KBM-7 (cell line): Measurements from ENCODE around the gene MAP2K2.

ENCODE experiments used
- DNase-seq: peaks from one replicate; pipeline ENCODE4 v3.0.0-alpha.2; 2015
- in situ Hi-C: fragments of 300-500 bp; cut with MboI; formaldehyde crosslinking; loops from 2 replicates; pipeline ENCODE4 v1.14.3; 2020; ENCODE audit warnings: low sequenced_read_pairs, low pct_unique_long_range_greater_than_20kb, mixed read lengths

The MAP2K2 gene

GRCh38 chr19:4064149-4064495 lies 59.8 kb downstream of the MAP2K2 start:
- DNase-seq: no peak
- in situ Hi-C loops: no loop called here

GRCh38 chr19:4063369-4064148 lies 60.4 kb downstream of the MAP2K2 start:
- in situ Hi-C loops: no loop called here
- DNase-seq: no peak

DNA sequence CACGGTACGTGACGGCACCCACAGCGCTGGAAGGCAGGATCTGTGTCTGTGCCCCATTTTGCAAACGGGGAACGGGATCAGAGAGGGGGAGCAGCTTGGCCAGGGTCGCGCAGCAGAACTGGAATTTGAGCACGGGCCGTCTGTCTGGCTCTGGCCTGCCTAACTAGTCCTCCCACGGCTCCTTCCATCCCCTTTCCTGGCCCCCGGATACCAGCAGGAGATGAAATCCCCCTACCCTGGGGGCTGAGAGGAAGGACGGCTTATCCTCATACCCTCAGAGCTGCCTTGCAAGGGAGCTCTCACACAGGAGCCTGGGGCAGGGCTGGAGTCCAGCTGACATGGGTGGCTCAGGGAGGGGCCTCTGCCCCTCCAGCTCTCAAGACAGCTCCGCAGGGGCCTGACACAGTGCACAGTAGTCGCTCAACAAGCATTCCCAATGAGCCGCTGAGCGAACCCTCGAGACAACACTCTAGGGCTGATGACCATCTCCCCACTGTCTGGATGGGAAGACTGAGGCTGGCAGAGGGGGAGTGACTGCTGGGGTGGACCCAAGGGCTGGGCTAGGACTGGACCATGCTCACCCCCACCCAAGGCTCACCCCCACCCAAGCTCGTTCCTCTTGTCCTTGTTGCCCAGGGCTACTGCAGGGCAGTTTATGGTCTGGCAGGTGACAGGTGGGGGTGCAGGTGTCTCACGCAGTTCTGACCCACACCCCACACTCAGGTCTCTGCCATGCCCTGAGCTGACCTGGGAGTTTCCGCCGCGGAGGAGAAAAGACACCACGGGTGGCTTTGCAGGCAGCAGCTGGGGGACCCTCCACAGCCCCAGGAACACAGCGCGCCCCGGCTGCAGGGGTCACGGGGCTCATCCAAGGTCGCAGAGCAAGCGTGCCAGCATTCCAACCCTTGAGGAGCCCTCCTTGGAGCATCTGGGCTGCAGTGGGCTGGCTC lies 61.2 kb downstream of the MAP2K2 start:
- in situ Hi-C loops: no loop called here
- no peak for DNase-seq

DNA sequence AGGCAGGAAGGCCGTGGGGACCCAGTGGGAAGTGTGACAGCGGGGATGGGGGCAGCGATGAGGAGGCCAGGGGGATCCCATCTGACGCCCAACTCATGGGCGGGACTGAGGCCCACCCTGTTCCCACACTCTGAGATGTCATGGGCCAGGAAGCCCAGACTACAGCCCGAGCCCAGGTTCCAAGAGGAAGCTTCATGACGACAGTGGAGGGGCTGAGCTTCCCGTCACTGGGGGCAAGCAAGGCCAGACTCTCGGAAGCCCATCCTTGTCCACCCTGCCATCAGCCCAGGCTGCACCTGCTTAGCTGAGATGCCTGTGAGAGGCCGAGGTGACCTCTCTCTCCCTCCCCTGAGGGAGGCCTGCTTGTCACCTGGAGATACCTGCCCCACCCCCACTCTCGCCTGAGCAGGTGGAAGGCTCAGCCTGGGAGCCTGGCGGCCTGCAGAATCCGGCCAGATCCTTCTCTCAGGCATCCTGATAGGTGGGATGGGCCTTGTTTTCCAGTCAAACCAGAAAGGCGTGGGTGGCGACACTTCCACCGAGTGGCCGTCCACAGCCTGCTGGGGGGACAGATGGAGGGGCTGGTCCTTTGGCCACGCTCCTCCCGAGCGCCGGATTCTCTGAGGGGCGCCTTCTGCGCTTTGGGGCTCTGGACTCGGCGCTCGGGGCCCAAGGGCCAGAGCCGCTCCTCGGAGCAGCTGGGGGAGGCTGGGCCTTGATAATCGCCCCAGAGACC lies 62.1 kb downstream of the MAP2K2 start:
- in situ Hi-C loops: no loop called here

GRCh38 chr19:4061178-4061682 lies 62.7 kb downstream of the MAP2K2 start:
- no peak for DNase-seq
- in situ Hi-C loops: no loop called here

More for the DNA sequence above, 62.1 kb downstream of the MAP2K2 start:
- no peak for DNase-seq

GRCh38 chr19:4060621-4061177 lies 63.2 kb downstream of the MAP2K2 start:
- no peak for DNase-seq
- in situ Hi-C loops: no loop called here

DNA sequence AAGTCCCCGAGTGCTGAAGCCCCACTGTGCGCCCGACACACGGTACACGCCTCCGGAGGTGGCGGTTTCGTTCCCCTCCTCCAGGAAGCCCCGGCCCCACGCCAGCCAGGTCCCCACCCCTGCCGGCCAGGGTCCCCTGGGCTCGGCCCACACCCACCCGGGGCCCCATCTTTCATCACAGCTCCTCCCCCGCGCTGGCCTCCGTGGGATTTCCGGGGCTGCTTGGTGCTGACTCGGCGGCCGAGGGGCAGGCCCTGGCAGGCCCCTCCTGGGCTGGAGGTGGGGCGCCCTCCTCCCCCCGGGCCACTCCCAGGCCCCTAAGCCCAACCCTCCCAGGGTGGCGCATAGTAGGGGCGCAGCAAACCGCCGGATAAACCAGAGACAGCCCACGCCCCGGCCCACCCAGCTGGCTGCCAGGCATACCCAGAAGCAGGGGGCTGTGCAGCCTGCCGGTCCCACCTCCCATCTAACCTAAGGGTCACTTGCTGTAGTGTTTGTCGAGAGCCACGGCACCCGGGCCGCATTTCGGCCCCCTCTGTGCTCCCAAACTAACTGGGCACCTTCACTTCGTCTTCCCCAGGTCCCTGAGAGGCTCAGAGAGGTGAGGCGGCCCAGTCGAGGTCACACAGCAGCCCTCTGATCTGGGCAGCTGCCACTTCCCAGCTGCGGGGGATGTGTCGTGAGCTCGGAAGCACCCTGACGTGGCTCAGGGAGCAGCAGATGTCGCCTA lies 63.9 kb downstream of the MAP2K2 start:
- in situ Hi-C loops: no loop called here

DNA sequence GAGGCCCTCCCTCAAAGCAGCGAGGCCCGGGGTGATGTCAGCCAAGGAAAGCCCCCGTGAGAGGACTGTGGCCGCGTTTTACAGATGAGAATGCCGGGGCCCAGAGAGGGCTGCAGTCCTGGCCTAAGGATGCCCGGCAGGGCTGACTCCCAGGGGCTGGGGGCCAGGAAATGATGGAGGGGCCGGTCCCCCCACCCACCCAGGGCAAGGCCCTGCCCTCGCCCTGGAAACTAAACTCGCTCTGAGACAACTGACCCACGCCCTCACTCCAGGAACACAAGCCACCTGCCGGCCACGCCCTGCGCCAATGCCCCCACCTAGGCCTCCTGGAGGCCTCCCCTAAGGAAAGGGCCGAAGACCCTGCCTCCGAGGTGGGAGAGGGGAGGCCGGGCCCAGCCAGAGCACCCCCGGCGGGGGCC lies 64.5 kb downstream of the MAP2K2 start:
- in situ Hi-C loops: no loop called here
- DNase-seq: no peak

More for the DNA sequence above, 63.9 kb downstream of the MAP2K2 start:
- DNase-seq: no peak

- DNase-seq: no peak
- in situ Hi-C loops: no loop called here
Observed at GRCh38 chr19:4058693-4059452, 65.0 kb downstream of the MAP2K2 start.

- in situ Hi-C loops: no loop called here
- no peak for DNase-seq
Observed at GRCh38 chr19:4057931-4058692, 65.8 kb downstream of the MAP2K2 start.

DNA sequence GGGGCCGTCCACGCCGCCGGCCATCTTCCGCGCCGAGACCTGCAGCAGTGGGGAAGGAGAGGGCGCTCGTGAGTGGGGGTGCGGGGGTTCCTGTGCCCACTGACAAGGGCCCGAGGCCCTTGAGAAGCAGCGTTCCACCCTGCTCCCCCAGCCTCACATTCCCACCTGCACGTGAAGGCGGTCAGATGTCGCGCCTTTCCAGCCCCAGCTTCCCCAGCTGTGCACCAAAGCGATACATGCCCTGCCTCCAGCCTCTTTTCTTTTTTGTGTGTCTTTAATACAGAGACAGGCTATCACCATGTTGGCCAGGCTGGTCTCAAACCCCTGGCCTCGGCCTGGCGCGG lies 68.7 kb downstream of the MAP2K2 start:
- no peak for DNase-seq
- in situ Hi-C loops: no loop called here

GRCh38 chr19:4054441-4055208 lies 69.3 kb downstream of the MAP2K2 start:
- in situ Hi-C loops: no loop called here
- no peak for DNase-seq

DNA sequence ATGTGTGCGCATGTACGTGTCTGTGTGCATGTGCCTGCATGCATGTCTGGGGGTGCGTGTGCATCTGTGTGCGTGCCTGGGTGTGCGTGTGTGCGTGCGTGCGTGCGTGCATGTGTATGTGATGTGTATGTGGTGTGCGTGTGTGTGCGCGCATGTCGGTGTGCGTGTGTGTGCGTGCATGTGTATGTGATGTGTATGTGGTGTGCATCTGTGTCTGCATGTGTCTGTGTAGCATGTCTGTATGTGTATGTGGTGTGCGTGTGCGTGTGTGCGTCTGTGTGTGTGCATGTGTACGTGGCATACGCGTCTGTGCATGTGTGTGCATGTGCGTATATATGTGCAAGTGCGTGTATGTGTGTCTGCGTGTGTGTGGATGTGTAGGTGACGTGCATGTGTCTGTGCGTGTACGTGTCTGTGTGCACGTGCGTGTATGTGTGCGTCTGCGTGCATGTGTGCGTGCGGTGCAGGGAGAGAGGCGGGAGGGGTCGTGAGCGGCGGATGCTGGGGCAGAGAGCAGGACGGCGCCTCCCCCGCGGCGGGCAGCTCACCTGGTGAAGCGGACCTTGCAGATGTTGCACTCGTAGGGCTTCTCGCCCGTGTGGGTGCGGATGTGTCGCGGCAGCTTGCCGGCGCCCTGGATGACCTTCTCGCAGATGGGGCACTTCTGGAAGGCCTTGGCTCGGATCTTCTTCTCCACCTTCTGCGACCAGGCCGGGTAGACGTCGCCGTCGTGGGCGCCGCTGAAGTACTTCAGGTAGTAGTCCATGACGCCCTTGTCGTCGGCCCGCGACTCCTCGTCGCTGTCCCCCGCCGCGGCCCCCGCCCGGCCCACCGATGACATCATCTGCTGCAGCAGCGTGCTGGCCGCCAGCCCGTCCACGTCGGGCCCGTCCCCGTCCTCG lies 70.2 kb downstream of the MAP2K2 start:
- DNase-seq: no peak
- in situ Hi-C loops: no loop called here

DNA sequence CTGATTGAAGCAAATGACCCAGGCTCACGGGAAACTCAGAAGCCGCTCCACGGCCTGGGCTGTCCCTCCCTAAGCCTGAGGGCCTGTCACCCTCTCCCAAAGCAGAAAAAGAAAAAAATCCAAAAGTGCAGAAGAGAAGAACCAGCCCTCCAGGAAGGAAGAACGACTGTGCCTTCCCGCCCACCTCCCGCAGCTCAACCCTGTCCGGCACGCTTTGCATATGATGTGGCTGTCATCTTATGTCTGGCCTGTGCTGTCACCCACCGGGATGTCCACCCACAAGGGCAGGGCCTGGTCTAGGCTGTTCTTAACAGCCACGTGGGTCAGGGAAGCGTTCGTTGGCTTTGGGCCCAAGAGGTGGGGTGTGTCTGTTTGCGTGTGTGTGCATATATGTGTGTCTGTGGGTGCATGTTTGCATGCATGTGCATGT lies 70.9 kb downstream of the MAP2K2 start:
- in situ Hi-C loops: no loop called here
- DNase-seq: no peak

DNA sequence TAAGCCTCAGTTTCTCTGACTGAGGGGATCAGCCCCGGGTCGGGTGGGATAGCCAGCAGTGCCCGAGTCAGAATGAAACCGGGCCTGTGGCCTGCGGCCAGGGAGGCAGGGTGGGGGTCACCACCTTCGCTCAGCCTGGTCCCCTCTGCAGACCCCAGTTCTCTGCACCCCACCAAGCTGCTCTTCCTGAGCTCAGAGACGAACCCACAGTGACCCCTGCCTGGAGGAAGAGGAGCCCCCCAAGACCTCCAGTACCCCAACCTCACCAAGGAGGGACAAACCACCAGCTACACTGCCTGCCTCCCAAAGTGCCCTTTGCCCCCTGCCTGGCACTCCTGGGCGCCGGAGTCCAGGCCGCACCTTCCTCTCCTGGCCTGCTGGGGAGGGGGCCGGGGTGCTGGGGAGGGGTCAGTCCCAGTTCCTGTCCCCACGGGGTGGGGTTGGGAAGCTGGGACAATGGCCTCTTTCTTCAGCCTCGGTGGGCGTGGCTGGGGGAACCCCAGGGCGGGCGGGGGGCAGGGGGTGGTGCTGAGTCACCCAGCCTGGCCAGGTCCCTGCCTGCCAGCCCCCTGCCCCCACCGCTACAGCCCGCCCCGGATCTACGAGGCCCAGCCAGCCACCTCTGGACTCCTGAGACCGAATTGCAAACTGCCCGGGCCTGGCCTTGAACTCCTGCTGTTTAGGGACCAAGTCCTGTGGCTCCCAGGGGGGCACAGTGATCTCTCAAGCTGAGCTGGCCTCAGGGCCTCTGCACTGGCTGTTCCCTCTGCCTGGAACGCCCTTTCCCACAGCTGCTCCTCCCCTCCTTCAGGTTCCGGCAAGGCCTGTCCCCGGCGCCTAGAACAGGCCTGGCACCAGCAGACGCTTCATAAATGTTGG lies 71.6 kb downstream of the MAP2K2 start:
- in situ Hi-C loops: no loop called here
- DNase-seq: no peak
